SJSA1 (cell line): Measurements from ENCODE around the gene CNPY1. TPM values are rescaled to one million over a fixed set of nuclear protein-coding genes. Genes with fewer than 3 reads are reported as not detected.

ENCODE experiments used
- DNase-seq, 2 experiments: peaks; one replicate each; pipeline ENCODE4 v3.0.0-alpha.2; 2015 to 2020; ENCODE audit warnings: low spot score in 2 of 2, low read depth in 1 of 2
- H3K27ac ChIP-seq: fragments of 250-450 bp; sonication (Bioruptor Pico); 2 replicates; pipeline ENCODE4 v1.5.1; 2020; ENCODE audit warnings: mild to moderate bottlenecking, moderate library complexity
- H3K27me3 ChIP-seq: fragments of 250-450 bp; sonication (Bioruptor Pico); replicated peaks from 2 replicates; pipeline ENCODE4 v1.5.1; 2020; ENCODE audit warnings: mild to moderate bottlenecking, moderate library complexity
- H3K36me3 ChIP-seq: fragments of 250-450 bp; sonication (Bioruptor Pico); 2 replicates; pipeline ENCODE4 v1.5.1; 2020; ENCODE audit warnings: mild to moderate bottlenecking
- H3K4me1 ChIP-seq: fragments of 250-450 bp; sonication (Bioruptor Pico); replicated peaks from 2 replicates; pipeline ENCODE4 v1.6.1; 2021; ENCODE audit warnings: mild to moderate bottlenecking
- H3K4me3 ChIP-seq: fragments of 250-450 bp; sonication (Bioruptor Pico); 2 replicates; pipeline ENCODE4 v1.5.1; 2020; ENCODE audit warnings: mild to moderate bottlenecking
- H3K9me3 ChIP-seq: fragments of 250-450 bp; sonication (Bioruptor Pico); replicated peaks from 2 replicates; pipeline ENCODE4 v1.5.1; 2020; ENCODE audit warnings: mild to moderate bottlenecking
- total RNA-seq: library from RNA; depleted of rRNA; stranded (reverse); fragments of >200 nt; shearing (Covaris generic); gene quantifications from 2 replicates; pipeline ENCODE4 v1.2.3, GENCODE V29; 2014

The CNPY1 gene
- total RNA-seq, 1 experiment from 2014 or later: not detected

GRCh38 chr7:155467846-155468784, 78.2 kb downstream of the CNPY1 start:
- Histone ChIP-seq H3K27ac (no peak overlapping the region), H3K27me3 (peaks cover 97% of the 10 kb centered on the region), H3K36me3 (no peaks in the 10 kb centered on the region), H3K4me1 (no peaks in the 10 kb centered on the region), H3K9me3 (no peaks in the 10 kb centered on the region), H3K4me3 (no peak overlapping the region)
- no peak for DNase-seq

DNA sequence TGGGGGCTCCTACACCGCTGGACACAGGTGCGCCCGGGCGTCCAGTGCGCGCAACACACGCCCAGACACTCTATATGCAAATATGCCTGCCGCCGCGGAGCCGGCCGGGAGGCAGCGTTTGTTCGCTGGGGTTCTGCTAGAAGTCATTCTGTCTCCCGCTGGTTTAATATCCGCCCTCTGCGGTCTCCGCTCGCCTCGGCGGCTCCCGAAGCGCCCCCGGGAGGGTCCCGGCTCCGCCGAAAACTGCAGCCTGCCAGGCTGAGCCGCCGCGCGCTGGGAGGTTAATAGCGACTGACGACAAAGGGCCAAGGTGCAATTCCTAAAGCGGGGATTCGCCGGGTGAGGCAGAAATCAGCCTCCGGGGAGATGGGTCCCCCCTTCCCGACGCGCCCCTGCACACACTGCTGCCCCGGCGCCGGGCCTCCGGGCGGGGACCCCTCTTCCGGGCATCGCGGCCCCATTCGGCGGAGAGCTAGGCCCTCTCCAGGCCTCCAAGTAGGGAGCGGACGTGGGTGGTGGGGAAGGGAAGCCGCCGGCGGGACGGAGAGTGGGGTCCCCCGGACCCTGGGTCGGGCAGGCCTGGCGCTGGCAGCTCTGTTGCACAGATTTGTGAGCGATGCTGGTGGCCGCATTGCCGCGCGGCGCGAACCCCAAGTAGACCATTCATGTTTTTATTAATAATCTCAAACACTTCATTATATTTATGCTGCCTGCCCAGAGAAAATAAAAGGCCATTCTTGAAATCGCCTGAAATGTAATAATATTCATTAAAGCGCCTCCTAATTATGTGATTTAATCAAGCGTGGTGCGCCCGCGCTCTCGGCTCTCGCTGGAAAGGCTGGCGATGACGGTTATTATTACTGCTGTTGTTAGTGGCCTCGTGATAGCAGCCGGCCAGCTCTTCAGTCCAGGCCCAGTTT, 79.3 kb downstream of the CNPY1 start:
- no peaks in the 10 kb centered on the region for H3K9me3 ChIP-seq
- no peak overlapping the region for H3K4me3 ChIP-seq
- no peak overlapping the region for H3K27ac ChIP-seq
- no peaks in the 10 kb centered on the region for H3K36me3 ChIP-seq
- no peak for DNase-seq
- no peaks in the 10 kb centered on the region for H3K4me1 ChIP-seq
- H3K27me3 ChIP-seq: peaks cover 97% of the 10 kb centered on the region

GRCh38 chr7:155466142-155466813, 80.1 kb downstream of the CNPY1 start:
- H3K4me1 ChIP-seq: no peaks in the 10 kb centered on the region
- H3K9me3 ChIP-seq: no peaks in the 10 kb centered on the region
- H3K27me3 ChIP-seq: peaks cover 99% of the 10 kb centered on the region
- H3K36me3 ChIP-seq: no peaks in the 10 kb centered on the region
- H3K27ac ChIP-seq: no peak overlapping the region
- no peak overlapping the region for H3K4me3 ChIP-seq
- no peak for DNase-seq

- Histone ChIP-seq H3K27me3 (peaks cover 97% of the 10 kb centered on the region), H3K27ac (no peak overlapping the region), H3K9me3 (no peaks in the 10 kb centered on the region), H3K36me3 (no peaks in the 10 kb centered on the region), H3K4me1 (no peaks in the 10 kb centered on the region), H3K4me3 (no peak overlapping the region)
- DNase-seq: no peak
Observed at GRCh38 chr7:155465761-155466141, 80.6 kb downstream of the CNPY1 start.

DNA sequence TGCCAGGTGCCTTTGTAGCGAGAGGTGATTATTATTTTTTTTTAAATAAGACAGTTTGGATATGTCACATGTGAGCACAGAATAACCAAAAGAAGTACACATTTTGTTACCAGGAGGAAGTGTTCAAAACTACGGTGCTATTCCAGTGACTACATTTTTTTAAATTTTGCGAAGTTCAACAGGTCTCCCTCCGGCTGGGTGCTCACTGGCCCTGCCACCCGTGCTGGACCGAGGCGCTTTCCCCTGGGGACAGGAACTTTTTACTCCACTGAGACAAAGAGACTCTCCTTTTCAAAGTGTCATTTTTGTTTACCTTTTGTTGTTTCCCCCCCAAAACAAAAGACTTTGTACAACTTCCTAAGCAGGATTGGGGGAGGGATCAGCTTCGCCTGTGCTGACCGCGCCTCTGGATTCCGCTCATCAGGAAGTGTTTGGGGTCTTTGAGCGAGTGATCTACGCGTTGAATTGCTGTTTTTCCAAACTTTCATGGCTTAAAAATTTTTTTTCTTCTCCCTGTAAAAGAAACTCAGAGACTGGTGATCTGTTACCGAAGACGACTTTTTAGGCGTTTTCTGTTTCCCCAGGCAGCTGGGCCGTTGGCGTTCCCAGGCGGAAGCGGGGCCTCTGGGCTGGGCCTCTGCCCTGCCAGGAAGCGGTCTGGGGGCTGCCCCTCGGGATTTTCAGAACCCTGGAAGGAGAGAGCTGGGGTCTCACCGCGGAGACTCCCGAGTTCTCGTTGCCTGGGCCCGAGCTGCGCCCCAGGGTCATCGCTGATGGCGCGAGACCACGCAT, 81.2 kb downstream of the CNPY1 start:
- Histone ChIP-seq H3K27me3 (peaks cover 97% of the 10 kb centered on the region), H3K9me3 (no peaks in the 10 kb centered on the region), H3K27ac (no peak overlapping the region)

GRCh38 chr7:155464183-155464582, 82.2 kb downstream of the CNPY1 start:
- H3K4me3 ChIP-seq: no peak overlapping the region
- no peaks in the 10 kb centered on the region for H3K36me3 ChIP-seq
- no peaks in the 10 kb centered on the region for H3K4me1 ChIP-seq
- no peak for DNase-seq
- H3K9me3 ChIP-seq: no peaks in the 10 kb centered on the region
- no peak overlapping the region for H3K27ac ChIP-seq
- H3K27me3 ChIP-seq: peaks cover 97% of the 10 kb centered on the region

More for the DNA sequence above, 81.2 kb downstream of the CNPY1 start:
- H3K4me3 ChIP-seq: no peak overlapping the region
- no peaks in the 10 kb centered on the region for H3K36me3 ChIP-seq
- DNase-seq: no peak
- H3K4me1 ChIP-seq: no peaks in the 10 kb centered on the region

GRCh38 chr7:155463114-155463811, 83.1 kb downstream of the CNPY1 start:
- no peaks in the 10 kb centered on the region for H3K4me1 ChIP-seq
- H3K9me3 ChIP-seq: peaks cover under 1% of the 10 kb centered on the region; the same call in 1 of the 2 replicates
- H3K27me3 ChIP-seq: peaks cover 97% of the 10 kb centered on the region
- no peak for DNase-seq
- H3K4me3 ChIP-seq: no peak overlapping the region
- H3K27ac ChIP-seq: no peak overlapping the region
- no peaks in the 10 kb centered on the region for H3K36me3 ChIP-seq

- H3K9me3 ChIP-seq: peaks cover 5% of the 10 kb centered on the region; the same call in 1 of the 2 replicates
- no peak for DNase-seq
- H3K4me3 ChIP-seq: no peak overlapping the region
- peaks cover 94% of the 10 kb centered on the region for H3K27me3 ChIP-seq
- no peaks in the 10 kb centered on the region for H3K36me3 ChIP-seq
- no peak overlapping the region for H3K27ac ChIP-seq
- no peaks in the 10 kb centered on the region for H3K4me1 ChIP-seq
Observed at GRCh38 chr7:155462163-155462735, 84.1 kb downstream of the CNPY1 start.

GRCh38 chr7:155461631-155462030, 84.7 kb downstream of the CNPY1 start:
- peaks cover 10% of the 10 kb centered on the region; the same call in 1 of the 2 replicates for H3K9me3 ChIP-seq
- peaks cover 94% of the 10 kb centered on the region for H3K27me3 ChIP-seq
- H3K27ac ChIP-seq: no peak overlapping the region
- no peak for DNase-seq
- no peaks in the 10 kb centered on the region for H3K4me1 ChIP-seq
- H3K36me3 ChIP-seq: no peaks in the 10 kb centered on the region
- H3K4me3 ChIP-seq: no peak overlapping the region

GRCh38 chr7:155460926-155461613, 85.3 kb downstream of the CNPY1 start:
- Histone ChIP-seq H3K4me3 (no peak overlapping the region), H3K4me1 (no peaks in the 10 kb centered on the region), H3K27me3 (peaks cover 94% of the 10 kb centered on the region), H3K9me3 (peaks cover 10% of the 10 kb centered on the region; the same call in 1 of the 2 replicates), H3K27ac (no peak overlapping the region), H3K36me3 (no peaks in the 10 kb centered on the region)
- no peak for DNase-seq

DNA sequence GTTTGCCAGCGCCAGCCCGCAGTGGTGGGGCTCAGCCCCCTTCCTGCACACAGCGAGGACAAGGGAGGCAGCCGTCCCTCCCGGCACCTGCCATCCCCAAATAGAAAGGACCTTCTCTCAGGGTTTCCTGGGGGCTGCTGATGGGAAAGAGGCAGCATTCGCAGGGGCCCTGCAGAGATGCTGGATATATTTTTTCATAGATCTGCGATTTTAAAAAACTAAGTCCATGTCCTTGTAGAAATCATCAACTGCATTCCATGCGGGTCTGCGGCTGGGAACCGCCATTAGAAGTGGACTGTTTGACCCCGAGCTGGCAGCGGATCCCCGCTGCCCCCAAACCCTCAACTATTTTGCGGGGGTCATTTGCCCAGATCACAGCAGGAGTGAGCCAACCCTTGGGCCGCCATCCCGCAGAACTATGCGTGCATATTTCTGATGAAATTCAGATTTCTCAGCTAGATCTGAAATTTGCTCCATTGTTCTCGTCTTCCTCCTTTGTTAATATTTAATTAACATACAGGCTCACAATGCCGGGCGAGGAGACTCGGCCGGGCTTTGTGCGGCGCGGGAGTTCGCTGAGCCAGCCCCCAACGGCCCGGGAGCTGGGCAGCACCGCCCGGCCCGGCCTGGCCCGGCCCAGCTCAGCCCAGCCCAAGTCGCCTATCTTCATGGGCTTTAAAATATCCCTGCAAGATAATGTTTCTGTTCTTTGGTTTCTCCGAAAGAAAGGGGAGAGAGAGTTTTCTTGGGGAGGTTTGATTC, 86.5 kb downstream of the CNPY1 start:
- H3K27ac ChIP-seq: no peak overlapping the region
- DNase-seq: no peak
- no peak overlapping the region for H3K4me3 ChIP-seq
- no peaks in the 10 kb centered on the region for H3K4me1 ChIP-seq
- H3K9me3 ChIP-seq: peaks cover 10% of the 10 kb centered on the region; the same call in 1 of the 2 replicates
- H3K36me3 ChIP-seq: no peaks in the 10 kb centered on the region
- peaks cover 94% of the 10 kb centered on the region for H3K27me3 ChIP-seq
